ENCODE measurements around the gene SLC66A1. TPM values are rescaled to one million over a fixed set of nuclear protein-coding genes. Genes with fewer than 3 reads are reported as not detected.
A peak's percentile ranks its signal among the peaks of the same experiment; 100 is the strongest.

The SLC66A1 gene
- total RNA-seq, 1 experiment from 2014 or later, result 14.1 TPM

DNA sequence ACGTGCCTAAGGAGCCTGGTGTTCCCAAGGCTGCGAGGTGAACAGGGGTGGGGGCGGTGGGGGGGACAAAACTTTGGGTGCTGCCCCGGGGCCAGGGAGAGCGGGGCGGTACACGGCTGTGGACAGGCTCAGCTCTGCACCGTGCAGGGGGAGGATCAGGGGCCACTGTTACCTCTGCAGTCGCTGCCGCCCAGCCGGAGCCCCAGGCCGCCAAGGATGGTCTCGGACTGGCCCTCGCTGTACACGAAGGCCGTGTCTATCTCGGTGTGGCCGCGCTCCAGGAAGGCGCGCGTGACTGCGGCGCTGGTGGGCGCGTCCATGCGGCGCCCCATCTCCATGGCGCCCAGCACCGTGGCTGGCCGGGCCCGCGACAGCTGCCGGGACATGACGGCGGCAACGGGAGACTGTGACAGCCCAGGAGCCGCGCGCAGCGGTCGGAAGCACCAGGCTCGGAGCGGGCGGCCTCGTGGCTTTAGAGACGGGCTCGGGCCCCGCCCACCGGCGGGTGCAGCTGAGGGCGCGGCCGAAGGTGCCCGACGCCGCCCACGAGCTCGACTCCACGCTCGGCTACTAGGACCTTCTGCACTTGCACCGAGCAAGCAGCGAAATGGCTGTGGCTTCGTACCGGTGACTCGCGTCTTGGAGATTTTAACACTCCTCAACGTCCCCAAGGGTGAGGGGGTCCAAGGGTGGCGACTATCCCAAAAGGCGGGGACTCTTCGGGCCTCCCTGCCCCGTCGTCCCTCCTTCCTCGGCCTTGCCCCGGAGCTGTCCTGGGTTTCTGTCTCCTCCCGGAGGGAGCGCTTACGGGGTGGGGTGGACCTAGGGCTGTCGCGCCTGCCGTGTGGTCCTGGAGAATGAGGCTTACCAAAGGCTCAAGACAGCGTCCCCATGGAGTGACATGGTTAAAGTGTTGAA lies 23.5 kb upstream of the SLC66A1 start, which contains the start of gene AKR7A3 (continued):
- TF ChIP-seq SP1 (CRISPR knock-in tag; conservative IDR thresholded peaks at IDR 0.05) (peak; percentile 10), FOXP1 (CRISPR knock-in tag; IDR thresholded peaks at IDR 0.05; ENCODE audit: borderline replicate concordance) (0 out of 2 replicates have a peak, but pooled peaks have one; percentile 54), ETV6 (CRISPR knock-in tag; IDR thresholded peaks at IDR 0.05) (peak; percentile 71; the same call in 1 of the 2 replicates), FOXK1 (CRISPR knock-in tag; IDR thresholded peaks at IDR 0.05) (0 out of 2 replicates have a peak, but pooled peaks have one; percentile 21)
- TF ChIP-seq, protein P1, sequence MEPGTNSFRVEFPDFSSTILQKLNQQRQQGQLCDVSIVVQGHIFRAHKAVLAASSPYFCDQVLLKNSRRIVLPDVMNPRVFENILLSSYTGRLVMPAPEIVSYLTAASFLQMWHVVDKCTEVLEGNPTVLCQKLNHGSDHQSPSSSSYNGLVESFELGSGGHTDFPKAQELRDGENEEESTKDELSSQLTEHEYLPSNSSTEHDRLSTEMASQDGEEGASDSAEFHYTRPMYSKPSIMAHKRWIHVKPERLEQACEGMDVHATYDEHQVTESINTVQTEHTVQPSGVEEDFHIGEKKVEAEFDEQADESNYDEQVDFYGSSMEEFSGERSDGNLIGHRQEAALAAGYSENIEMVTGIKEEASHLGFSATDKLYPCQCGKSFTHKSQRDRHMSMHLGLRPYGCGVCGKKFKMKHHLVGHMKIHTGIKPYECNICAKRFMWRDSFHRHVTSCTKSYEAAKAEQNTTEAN (CRISPR knock-in tag; IDR thresholded peaks at IDR 0.05), result 0 out of 2 replicates have a peak, but pooled peaks have one; percentile 24
- TF ChIP-seq, protein P2, sequence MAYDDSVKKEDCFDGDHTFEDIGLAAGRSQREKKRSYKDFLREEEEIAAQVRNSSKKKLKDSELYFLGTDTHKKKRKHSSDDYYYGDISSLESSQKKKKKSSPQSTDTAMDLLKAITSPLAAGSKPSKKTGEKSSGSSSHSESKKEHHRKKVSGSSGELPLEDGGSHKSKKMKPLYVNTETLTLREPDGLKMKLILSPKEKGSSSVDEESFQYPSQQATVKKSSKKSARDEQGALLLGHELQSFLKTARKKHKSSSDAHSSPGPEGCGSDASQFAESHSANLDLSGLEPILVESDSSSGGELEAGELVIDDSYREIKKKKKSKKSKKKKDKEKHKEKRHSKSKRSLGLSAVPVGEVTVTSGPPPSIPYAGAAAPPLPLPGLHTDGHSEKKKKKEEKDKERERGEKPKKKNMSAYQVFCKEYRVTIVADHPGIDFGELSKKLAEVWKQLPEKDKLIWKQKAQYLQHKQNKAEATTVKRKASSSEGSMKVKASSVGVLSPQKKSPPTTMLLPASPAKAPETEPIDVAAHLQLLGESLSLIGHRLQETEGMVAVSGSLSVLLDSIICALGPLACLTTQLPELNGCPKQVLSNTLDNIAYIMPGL (CRISPR knock-in tag; IDR thresholded peaks at IDR 0.05), result 0 out of 2 replicates have a peak, but pooled peaks have one; percentile 28
- TF ChIP-seq, protein P3, sequence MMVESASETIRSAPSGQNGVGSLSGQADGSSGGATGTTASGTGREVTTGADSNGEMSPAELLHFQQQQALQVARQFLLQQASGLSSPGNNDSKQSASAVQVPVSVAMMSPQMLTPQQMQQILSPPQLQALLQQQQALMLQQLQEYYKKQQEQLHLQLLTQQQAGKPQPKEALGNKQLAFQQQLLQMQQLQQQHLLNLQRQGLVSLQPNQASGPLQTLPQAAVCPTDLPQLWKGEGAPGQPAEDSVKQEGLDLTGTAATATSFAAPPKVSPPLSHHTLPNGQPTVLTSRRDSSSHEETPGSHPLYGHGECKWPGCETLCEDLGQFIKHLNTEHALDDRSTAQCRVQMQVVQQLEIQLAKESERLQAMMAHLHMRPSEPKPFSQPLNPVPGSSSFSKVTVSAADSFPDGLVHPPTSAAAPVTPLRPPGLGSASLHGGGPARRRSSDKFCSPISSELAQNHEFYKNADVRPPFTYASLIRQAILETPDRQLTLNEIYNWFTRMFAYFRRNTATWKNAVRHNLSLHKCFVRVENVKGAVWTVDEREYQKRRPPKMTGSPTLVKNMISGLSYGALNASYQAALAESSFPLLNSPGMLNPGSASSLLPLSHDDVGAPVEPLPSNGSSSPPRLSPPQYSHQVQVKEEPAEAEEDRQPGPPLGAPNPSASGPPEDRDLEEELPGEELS (CRISPR knock-in tag; IDR thresholded peaks at IDR 0.05), result 0 out of 2 replicates have a peak, but pooled peaks have one; percentile 41
- TF ChIP-seq, protein P4, sequence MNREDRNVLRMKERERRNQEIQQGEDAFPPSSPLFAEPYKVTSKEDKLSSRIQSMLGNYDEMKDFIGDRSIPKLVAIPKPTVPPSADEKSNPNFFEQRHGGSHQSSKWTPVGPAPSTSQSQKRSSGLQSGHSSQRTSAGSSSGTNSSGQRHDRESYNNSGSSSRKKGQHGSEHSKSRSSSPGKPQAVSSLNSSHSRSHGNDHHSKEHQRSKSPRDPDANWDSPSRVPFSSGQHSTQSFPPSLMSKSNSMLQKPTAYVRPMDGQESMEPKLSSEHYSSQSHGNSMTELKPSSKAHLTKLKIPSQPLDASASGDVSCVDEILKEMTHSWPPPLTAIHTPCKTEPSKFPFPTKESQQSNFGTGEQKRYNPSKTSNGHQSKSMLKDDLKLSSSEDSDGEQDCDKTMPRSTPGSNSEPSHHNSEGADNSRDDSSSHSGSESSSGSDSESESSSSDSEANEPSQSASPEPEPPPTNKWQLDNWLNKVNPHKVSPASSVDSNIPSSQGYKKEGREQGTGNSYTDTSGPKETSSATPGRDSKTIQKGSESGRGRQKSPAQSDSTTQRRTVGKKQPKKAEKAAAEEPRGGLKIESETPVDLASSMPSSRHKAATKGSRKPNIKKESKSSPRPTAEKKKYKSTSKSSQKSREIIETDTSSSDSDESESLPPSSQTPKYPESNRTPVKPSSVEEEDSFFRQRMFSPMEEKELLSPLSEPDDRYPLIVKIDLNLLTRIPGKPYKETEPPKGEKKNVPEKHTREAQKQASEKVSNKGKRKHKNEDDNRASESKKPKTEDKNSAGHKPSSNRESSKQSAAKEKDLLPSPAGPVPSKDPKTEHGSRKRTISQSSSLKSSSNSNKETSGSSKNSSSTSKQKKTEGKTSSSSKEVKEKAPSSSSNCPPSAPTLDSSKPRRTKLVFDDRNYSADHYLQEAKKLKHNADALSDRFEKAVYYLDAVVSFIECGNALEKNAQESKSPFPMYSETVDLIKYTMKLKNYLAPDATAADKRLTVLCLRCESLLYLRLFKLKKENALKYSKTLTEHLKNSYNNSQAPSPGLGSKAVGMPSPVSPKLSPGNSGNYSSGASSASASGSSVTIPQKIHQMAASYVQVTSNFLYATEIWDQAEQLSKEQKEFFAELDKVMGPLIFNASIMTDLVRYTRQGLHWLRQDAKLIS (CRISPR knock-in tag; IDR thresholded peaks at IDR 0.05; ENCODE audit: borderline replicate concordance), result 0 out of 2 replicates have a peak, but pooled peaks have one; percentile 45

DNA sequence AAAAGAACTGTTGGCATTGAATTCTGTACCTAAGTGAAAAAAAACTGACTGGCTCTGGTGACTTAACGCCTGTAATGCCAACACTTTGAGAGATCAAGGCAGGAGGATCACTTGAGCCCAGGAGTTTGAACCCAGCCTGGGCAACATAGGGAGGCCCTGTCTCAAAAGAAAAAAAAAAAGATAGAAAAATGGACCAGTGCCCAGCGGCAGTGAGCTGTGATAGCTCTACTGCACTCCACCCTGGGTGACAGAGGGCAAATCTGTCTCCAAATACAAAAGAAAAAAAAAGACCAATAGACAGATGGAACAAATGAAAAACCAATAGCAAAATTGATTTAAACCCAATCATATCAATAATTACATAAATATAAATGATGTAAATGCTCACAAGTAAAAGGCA lies 22.9 kb upstream of the SLC66A1 start:
- Mint-ChIP-seq H3K4me3 (peak overlapping the region; percentile 62), H3K27me3 (ENCODE audit: low read depth) (peaks cover 38% of the 10 kb centered on the region), H3K9me3 (peaks cover 17% of the 10 kb centered on the region), H3K4me1 (peaks cover 6% of the 10 kb centered on the region), H3K36me3 (peaks cover 10% of the 10 kb centered on the region), H3K27ac (no peak overlapping the region)
- ChIA-PET CTCF (interaction anchor here (0.7 to 2.0 kb wide), 5 partner anchors 20 to 376 kb away, joined by 3 to 11 read pairs (median 4); no protein-coding TSS in a partner anchor), POLR2A (interaction anchor here (0.5 kb wide), 1 partner anchor 169 kb away, joined by 4 read pairs; no protein-coding TSS in a partner anchor)
- ATAC-seq, result no peak
- DNase-seq (ENCODE audit: low spot score), result no peak
- TF ChIP-seq TCF7 (CRISPR knock-in tag; IDR thresholded peaks at IDR 0.05; ENCODE audit: low read depth) (no peak), GTF2I (CRISPR knock-in tag; conservative IDR thresholded peaks at IDR 0.05) (no peak), NR1H2 (CRISPR knock-in tag; IDR thresholded peaks at IDR 0.05) (no peak), GRHL2 (CRISPR knock-in tag; IDR thresholded peaks at IDR 0.05; ENCODE audit: insufficient replicate concordance, severe bottlenecking) (no peak), ZNF263 (CRISPR knock-in tag; IDR thresholded peaks at IDR 0.05; ENCODE audit: low read depth) (no peak), ZNF671 (CRISPR knock-in tag; IDR thresholded peaks at IDR 0.05) (no peak), SP1 (CRISPR knock-in tag; conservative IDR thresholded peaks at IDR 0.05) (no peak)
- TF ChIP-seq, protein P5, sequence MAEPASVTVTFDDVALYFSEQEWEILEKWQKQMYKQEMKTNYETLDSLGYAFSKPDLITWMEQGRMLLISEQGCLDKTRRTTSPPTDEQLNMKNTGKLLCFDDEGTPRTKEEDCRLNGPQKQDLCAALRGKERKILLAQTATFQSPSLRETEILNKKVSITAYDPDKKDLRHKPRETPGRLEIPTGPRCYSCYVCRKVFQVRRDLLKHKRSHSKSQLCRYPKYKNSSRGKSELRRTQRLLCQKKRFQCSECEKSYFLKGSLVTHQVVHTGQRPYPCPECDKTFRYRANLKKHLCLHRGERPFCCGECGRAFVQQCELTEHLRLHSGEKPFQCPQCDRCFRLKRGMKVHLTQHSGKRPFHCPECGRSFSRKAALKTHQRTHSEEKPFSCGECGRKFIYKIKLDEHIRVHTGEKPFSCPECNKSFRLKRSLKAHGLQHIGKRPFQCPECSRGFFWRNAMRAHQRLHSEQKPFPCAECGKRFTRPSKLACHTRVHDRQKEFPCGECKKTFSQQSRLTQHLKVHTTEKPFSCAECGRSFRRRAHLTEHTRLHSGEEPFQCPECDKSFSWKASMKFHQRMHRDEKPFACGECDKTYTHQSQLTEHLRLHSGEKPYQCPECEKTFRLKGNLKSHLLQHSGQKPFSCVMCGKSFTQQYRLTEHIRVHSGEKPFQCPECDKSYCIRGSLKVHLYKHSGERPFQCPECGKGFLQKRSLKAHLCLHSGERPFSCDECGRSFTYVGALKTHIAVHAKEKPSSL (CRISPR knock-in tag; conservative IDR thresholded peaks at IDR 0.05), result no peak
- TF ChIP-seq, protein P4 (CRISPR knock-in tag; IDR thresholded peaks at IDR 0.05; ENCODE audit: borderline replicate concordance), result no peak

Data from WTC11 (cell line).